Ecto neural progenitor cell (in vitro differentiated cells): ENCODE results near the gene CRACDL.

ENCODE experiments used
- DNase-seq: peaks from one replicate; pipeline ENCODE4 v3.0.0-alpha.2; 2018; ENCODE audit warnings: low spot score

The CRACDL gene

GRCh38 chr2:98803405-98804264 lies 132.4 kb downstream of the CRACDL start:
- DNase-seq, result peak; percentile 29

- DNase-seq, result peak; percentile 21
These were observed 133.7 kb downstream of the CRACDL start for GRCh38 chr2:98802344-98802743.

GRCh38 chr2:98801921-98802321 lies 134.1 kb downstream of the CRACDL start:
- peak; percentile 34 for DNase-seq

- DNase-seq, result no peak
These were observed 134.7 kb downstream of the CRACDL start for GRCh38 chr2:98801286-98801685.

GRCh38 chr2:98800330-98801064 lies 135.5 kb downstream of the CRACDL start:
- DNase-seq, result no peak

GRCh38 chr2:98799375-98800329 lies 136.4 kb downstream of the CRACDL start:
- DNase-seq, result peak; percentile 34

- DNase-seq, result no peak
These were observed 139.1 kb downstream of the CRACDL start for GRCh38 chr2:98796775-98797544.

GRCh38 chr2:98795891-98796676 lies 139.9 kb downstream of the CRACDL start:
- DNase-seq, result peak; percentile 32

GRCh38 chr2:98793897-98794830 lies 141.9 kb downstream of the CRACDL start:
- DNase-seq, result peak; percentile 9

- DNase-seq, result no peak
These were observed 142.8 kb downstream of the CRACDL start for GRCh38 chr2:98793275-98793674.

GRCh38 chr2:98790221-98790620 lies 145.8 kb downstream of the CRACDL start:
- peak; percentile 35 for DNase-seq

GRCh38 chr2:98787700-98788099 lies 148.3 kb downstream of the CRACDL start:
- DNase-seq, result no peak

GRCh38 chr2:98786179-98786578 lies 149.8 kb downstream of the CRACDL start:
- no peak for DNase-seq

- no peak for DNase-seq
These were observed 153.5 kb downstream of the CRACDL start for GRCh38 chr2:98782570-98782969.

- no peak for DNase-seq
These were observed 154.2 kb downstream of the CRACDL start for GRCh38 chr2:98781822-98782221.

GRCh38 chr2:98778741-98779483 lies 157.1 kb downstream of the CRACDL start:
- DNase-seq, result peak; percentile 14

- no peak for DNase-seq
These were observed 157.9 kb downstream of the CRACDL start for GRCh38 chr2:98778151-98778550.

GRCh38 chr2:98777710-98778109 lies 158.3 kb downstream of the CRACDL start:
- no peak for DNase-seq

- DNase-seq, result no peak
These were observed 158.9 kb downstream of the CRACDL start for GRCh38 chr2:98777076-98777475.
